HUDEP-2 (cell line): Measurements from ENCODE around the gene MTREX.

Experiments used
- DNase-seq, 76 experiments: peaks; one replicate each; lab custom pipeline; 2025; ENCODE audit not compliant: unreplicated experiment in 76 of 76; lab: John Stamatoyannopoulos, UW

MTREX gene

DNA sequence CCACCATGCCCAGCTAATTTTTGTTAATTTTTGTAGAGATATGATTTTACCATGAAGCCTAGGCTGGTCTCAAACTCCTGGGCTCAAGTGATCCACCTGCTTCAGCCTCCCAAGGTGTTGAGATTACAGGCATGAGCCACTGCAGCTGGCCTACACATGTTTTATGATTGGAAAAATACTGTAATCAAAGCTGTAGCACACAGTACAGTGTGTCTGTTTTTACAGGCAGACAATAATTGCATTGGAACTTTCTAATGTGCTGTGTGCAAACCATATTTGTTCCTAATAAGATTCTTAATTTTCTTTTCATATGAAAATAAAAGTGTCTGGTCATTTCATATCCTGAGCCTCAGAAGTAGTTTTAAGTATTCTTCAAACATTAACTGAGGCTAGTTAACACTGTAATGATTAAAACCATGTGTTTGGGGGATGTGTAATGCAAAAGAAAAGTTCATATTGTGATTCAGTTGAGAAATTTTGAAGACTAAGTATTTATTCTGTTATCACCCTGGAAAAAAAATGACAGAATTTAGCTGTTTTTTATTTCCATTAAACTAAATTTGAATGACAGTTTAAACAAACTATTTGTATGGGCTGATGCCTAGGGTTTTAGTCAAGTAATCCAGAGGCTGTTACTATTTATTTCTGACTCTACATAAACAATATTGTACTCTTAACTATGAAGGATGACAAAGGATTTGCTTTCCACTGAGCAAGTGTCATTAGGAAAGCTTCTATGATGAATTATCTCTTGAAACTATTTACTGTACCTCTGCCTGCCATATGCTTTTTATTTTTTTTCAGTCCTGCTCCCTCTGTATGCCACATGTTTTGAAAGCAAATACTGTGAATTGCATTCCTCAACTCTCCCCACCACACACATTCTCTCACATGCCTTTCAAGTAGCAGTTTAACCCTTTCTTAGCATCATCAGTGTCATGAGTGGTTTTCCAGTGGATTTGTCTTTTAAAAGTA, 111.5 kb downstream of the MTREX start:
- DNase-seq: no peak

DNA sequence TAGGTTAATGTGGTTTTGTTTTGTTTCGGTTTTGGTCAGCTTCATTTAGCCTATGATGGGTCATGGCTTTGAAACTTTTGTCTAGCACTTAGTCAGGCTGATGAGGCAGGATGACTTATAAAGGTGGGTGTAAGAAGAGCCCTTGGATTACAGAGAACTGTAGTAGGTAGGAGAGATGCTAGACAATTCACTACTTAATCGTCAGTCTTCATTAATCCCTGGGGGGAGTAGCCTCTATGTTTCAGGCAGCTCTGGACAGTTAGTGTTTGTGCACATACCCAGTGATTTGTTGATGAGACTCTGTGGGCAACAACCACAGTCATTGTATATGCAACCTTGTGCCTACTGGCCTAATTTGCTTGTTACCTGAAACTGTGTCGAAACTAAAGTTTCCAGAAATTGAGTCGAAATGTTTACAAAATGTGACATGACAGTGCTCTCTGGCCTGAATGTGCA, 113.3 kb downstream of the MTREX start:
- no peak for DNase-seq

- no peak for DNase-seq
Measured at GRCh38 chr5:55426455-55426854, 118.7 kb downstream of the MTREX start.

GRCh38 chr5:55427157-55427556, 119.4 kb downstream of the MTREX start:
- DNase-seq: peak in 54 of 76 experiments; percentile 2 to 78 (median 52)

DNA sequence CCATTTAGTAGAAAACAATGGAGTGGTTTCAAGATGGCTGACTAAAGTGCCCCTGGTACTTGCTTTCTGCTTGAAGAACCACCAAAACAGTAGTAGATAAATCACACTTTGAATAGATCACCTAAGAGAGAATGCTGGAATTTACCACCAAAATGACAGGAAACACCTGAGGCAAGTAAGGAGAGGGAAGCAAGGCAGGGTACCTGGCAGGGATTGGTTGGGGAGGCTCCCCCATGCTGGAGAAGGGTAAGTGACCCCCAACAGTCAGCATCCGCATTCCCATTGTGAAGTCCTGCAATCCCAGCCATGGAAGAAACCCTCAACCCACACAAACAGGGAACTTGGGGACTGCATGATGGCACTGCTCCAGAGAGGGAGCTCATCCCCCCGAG, 121.4 kb downstream of the MTREX start:
- DNase-seq: no peak

GRCh38 chr5:55429613-55430253, 121.9 kb downstream of the MTREX start:
- peak in 2 of 76 experiments; percentile 1 to 9 for DNase-seq

DNA sequence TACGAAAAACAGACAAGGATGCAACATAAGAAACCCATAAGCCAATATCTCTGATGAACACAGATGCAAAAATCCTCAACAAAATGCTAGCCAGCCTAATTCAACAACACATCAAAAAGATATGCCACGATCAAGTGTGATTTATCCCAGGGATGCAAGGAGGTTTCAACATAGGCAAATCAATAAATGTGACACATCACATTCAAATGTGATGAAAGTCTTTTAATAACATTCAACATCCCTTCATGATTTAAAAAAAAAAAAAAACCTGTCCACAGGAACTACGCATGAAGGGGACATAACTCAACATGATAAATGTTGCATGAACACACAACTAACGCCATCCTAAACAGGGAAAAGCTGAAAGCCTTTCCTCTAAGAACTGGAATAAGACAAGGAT, 124.8 kb downstream of the MTREX start:
- no peak for DNase-seq

DNA sequence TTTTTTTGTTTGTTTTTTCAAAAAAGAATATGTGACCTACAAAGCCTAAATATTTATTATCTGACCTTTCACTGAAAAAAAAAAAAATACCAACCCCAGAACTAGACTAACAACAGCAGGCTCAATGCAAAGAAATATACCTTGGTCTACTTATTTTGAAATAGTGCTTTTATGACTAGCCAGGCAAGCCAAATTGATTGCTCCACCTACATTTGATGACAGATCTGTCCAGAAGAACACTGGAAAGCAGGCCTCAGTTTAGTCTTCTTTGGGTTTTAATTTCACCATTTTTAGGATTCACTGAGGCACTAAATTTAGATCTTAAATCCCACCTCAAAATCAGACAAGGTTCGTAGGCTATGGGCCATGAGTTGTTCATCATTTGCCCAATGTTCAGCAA, 129.7 kb downstream of the MTREX start:
- no peak for DNase-seq

DNA sequence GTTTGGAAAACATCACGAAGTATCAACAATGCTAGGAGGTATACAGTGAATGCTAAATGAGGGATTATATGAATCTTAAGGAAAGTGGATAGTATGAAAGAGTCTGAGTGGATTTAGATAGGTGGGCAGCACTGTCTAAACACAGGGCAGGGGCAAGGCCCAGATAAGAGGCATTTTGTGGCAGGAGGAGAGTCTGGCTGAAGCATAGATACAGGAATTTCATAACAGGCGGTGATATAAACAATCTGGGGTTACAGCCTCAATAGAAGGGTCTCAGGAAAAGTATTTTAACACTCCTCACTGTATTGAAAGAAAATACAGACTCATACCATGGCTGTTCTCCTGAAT, 130.0 kb downstream of the MTREX start:
- no peak for DNase-seq

- DNase-seq: no peak
Measured at GRCh38 chr5:55438998-55439397, 131.2 kb downstream of the MTREX start.

GRCh38 chr5:55440188-55440646, 132.4 kb downstream of the MTREX start:
- DNase-seq: peak in 3 of 76 experiments; percentile 6 to 28 (median 20)

DNA sequence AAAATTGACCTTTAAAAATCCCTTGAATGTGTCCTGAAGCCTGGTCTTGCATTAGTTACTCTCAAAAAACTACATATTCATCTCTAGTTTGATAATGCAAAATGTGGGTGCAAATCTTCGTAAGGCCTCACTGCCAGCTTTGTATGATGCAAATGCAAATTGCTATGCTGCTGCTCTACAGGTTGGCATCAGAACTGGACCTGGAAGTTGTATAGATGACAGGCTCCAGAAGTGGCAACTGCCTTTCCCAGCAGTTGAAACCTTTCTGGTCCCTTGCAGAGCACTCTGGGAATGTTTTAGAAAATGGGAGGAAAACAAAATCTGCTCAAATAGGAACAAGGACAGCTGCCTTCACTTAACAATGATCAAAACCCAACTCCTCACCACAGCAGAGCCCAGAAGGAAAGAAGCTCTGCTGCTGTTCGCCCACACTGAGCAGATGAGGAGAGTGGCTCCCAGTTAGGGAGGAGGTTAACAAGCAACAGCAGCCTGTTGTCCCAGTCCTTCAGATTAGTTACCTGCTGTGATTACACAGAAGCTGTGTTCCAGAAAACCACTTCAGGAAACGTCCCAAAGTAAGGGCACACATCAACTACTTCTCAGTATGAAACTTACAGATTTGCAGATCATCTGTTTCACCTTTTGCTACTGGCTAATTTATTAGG, 133.4 kb downstream of the MTREX start:
- DNase-seq: no peak

- DNase-seq: no peak
Measured at GRCh38 chr5:55441954-55442353, 134.2 kb downstream of the MTREX start.

DNA sequence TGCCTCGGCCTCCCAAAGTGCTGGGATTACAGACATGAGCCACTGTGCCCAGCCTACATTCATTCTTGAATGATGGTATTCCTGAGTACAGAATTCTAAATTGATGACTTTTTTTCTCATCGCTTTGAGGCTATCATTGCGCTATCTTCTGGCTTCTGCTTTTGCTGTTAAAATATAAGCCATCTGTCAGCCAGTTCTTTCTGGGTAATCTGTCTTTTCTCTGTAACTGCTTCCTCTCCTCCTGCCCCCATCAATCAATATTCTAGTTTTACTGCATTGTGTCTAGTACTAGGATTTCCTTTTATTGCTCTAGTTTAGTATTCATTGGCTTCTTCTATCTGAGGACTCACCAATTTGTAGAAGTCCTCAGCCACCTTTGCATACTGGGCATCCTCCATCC, 138.0 kb downstream of the MTREX start:
- DNase-seq: no peak

- no peak for DNase-seq
Measured at GRCh38 chr5:55446640-55447351, 139.0 kb downstream of the MTREX start.

DNA sequence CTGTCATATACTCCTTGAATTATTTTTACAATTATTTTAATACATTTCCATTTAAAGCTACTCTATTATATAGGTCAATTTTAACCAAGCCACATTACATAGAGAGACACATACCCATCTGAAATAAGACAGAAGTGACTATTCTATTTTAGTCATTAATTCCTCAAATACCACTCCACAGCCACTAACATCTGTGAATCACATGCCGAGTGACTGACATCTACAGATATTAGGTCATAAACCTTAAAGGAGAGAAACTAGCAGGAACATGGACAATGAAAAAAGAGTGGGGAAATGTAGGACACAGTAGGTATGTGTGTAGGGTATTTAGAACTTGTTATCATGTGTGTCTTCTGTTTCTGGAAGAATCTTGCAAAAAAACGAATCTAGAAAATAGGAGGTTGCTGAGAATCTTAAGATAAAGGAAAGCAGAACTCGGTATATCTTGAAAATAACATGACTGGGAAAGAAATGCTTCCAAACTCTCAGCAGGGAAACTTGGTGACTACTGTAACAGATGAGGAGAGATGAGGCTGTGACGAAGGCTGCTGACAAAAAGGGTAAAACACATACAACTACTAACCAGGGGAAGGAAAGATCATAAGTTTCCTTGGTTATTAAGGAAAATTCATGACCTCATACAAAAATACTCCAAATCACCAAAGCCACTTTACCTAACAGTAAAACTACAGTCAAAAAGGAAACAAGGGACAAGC, 142.4 kb downstream of the MTREX start:
- DNase-seq: no peak

GRCh38 chr5:55451976-55452375, 144.2 kb downstream of the MTREX start:
- DNase-seq: no peak

DNA sequence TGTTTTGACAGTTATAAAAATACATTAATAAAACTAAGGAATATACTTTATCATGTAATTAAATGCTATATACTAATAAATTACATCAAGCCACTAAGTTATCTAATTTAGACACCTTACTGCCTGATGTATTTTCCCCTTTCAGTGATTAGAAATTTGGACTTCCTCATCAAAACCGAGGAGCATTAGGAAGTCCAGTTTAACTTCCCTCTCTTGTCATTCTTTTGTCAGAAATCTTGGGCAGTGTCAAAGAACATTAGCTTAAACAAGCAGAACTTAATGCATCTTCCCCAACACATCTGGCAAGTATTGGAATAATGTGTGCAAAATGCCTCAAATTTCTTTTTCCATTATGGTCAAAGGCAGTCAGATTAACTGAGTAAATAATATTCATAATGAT, 145.4 kb downstream of the MTREX start:
- no peak for DNase-seq

DNA sequence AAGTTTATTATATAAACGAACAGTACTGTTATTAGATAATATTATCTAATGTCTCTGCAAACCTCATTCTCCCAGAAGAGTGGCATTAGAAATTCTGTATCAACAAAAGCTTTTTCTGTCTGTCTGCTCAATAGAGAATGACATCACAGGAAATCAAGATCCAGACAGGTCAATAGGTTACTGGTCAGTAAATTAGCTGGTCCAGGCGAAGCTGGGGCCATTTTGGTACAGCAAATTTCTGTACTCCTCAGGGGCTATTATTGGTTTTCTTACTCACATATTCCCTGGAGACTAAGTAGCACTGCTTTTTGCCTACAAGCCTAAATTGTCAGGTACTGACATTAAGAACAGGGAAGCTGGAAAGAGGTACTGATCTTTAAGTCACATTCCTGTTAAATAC, 146.5 kb downstream of the MTREX start:
- DNase-seq: no peak
